HG03175 (cell line): Measurements from ENCODE around the gene IL17RE.

Experiments
- ATAC-seq: cut with Tn5 transposase; IDR thresholded peaks from one replicate; pipeline ENCODE4 v1.9.1; 2021; ENCODE audit warnings: mild to moderate bottlenecking, moderate library complexity; ENCODE audit not compliant: unreplicated experiment

The IL17RE gene

DNA sequence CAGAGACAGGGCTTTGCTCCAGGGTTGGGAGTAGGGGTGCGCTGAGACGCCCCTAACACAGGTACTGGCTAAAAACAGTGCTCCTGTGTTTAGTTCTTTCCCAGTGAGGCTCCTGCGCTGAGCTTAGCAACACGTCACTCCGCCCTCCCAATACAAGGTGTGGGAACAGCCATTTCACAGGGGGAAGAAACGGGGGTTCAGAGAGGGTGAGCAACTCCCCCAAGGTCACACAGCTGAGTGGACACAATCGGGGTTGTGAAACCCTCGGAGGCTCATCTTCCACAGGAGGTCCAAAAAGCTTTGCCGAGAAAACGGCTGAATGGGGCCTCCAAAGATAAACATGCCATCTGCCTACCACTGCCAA is 48.9 kb downstream of the IL17RE start:
- peak; percentile 11 for ATAC-seq

DNA sequence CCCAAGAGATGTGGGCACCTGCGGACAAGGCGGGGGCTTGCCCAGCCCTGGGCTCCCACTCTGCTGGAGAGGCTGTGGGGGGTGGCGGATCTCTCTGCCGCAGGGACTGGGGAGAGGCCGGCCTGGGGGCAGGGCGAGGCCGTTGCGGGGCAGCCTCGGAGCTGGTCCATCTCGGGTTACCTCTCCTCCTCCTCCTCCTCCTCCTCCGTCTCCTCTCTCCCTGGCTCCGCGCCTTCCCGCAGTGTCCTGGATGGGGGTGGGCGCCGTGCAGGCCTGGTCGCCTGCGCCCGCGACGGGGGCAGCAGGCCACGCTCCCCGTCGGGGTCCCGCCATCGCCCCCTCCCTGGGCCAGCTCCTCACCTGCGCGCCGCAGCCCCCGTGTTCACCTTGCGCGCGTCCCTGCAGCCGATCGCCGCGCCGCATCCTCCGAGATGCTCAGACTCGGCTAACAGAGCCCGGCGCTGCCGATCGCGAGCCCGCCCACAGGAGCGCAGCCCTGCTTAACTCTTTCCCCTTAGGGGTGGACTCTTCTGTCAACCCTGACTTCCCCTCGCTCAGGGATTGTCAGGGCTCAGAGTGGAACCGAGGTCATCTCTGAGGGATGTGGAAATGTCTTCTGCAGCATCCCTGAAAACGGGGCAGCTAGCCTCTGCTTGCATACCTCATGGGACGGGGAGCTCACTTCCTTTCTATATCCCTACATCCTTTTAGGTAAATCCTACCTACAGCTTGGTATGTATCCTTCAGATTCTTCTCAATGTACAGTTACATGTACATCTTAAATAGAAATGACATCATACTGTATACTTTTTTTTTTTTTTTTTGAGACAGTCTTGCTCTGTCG is 49.5 kb downstream of the IL17RE start, which contains the start of gene PRRT3:
PRRT3 (minus strand) TSS at position 447 of the 844 bp plus-strand sequence. CDS start 2,293 bp downstream, outside the sequence.
- peak; percentile 77 for ATAC-seq

DNA sequence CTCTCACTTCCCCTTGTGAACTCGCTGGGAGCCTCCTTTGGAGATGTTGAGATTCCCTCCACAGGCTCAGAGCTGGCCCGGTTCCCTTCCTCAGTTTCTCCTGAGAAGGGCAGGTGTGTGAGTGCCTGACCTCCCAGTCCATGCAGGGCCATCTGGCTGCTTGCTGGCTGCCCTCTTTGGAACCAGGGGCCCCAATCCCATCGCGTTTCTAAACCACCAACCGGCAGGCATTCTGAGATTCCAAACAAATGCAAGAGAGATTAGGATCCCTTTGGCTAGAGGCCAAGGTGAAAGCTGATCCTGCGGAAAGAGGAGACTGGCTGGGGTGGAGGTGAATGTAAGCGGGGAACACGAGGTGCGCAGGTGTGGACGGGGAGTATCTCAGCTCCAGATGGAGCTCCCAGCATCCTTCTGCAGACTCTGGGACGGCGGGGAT is 52.4 kb downstream of the IL17RE start:
- no peak for ATAC-seq

DNA sequence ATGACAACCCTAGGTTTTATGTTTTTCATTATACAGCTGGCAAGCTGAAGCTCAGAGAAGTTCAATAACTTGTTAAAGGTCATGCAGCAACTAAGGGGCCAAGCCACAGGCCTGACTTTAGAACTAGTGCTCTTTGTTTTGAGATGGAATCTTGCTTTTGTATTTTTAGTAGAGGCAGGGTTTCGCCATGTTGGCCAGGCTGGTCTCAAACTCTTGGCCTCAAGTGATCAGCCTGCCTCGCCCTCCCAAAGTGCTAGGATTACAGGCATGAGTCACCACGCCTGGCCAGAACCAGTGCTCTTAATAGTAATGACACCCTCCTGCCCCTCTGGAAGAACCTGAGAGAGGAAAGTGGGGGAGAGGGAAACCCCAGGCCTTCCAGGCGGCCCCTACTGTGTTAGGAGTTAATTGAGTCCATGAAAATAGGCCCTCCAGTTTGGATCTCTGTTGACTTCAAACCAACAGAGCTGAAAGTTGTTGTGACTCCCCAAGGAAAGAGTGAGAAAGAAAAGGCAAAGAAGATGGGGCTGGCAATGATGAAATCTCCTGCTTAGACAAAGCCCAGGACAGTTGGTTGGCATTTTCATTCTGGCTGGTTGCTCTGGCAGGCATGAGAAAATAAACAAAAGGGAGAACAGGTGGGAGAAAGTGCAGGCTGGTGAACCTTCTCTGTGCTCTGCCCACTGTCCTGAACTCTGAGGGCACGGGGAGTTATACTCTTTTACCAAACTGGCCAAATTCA is 53.1 kb downstream of the IL17RE start:
- ATAC-seq = no peak

DNA sequence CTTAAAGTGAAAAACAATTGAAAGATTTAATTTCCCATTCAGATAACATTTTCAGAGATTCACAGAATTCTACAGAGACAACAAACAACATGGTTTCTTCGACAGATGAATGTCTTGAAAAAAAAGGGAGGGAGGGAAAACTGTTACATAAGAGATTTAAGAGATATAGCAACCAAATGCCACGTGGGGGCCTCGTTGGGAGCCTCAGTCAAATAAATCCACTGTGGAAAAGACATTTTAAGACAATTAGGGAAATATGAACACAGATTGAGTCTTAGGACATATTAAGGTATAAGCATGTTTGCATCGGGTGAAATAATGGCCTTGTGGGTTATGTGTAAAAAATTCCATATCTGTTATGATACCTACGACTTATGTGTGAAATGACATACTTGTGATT is 54.6 kb downstream of the IL17RE start:
- no peak for ATAC-seq

DNA sequence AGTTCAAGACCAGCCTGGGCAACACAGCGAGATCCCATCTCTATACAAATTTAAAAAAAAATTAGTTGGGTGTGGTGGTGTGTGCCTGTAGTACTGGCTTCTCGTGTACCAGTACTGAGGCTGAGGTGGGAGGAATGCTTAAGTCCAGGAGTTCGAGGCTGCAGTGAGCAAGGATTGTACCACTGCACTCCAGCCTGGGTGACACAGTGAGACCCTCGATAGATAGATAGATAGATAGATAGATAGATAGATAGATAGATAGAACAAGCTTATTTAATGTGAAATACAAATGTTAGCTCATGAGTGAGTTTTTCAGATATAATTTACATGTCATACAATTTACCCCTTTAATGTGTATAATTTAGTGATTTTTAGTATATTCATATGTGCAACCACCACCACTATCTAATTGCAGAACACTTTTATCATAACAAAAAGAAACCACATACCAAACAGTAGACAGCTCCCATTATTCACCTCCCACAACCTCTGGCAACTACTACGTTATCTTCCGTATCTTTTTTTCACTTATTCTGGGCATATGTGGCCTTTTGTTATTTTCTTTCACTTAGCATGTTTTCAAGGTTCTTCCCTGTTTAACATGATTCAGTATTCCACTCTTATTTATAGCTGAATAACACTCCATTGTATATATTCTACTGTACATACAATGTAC is 62.7 kb downstream of the IL17RE start:
- ATAC-seq = no peak
